HepG2 (cell line): ENCODE results near the gene VIPR1. TPM values are rescaled to one million over a fixed set of nuclear protein-coding genes. Genes with fewer than 3 reads are reported as not detected.

ENCODE experiments used
- ATAC-seq: fragments of 200-7000 bp; cut with Tn5 transposase; 3 replicates; pipeline ENCODE4 v1.9.1; 2020; ENCODE audit warnings: mild to moderate bottlenecking, moderate library complexity
- BruUV-seq: library from RNA; stranded (reverse); fragments of 400-500 nt; replicated peaks from 2 replicates; lab custom pipeline; 2021; lab: Mats Ljungman, UMichigan
- CTCF ChIA-PET: fragments of 300-600 bp; formaldehyde crosslinking; extraction: SDS; loops from one replicate; lab custom pipeline; 2021; ENCODE audit warnings: low total read pairs, inconsistent platforms, low intra/inter-chr PET ratio; lab: Yijun Ruan, JAX
- POLR2A ChIA-PET: fragments of 350-600 bp; sonication (Branson Sonifier 250); formaldehyde crosslinking; loops from one replicate; lab custom pipeline; 2020; ENCODE audit warnings: antibody characterized with exemption, inconsistent platforms; lab: Yijun Ruan, JAX
- DNase-seq: peaks from one replicate; pipeline ENCODE4 v3.0.0-alpha.2; 2015; ENCODE audit warnings: low spot score
- FAIRE-seq: peaks from 3 replicates; lab custom pipeline; 2011; peaks lifted over from hg19 to GRCh38; lab: Jason Lieb, UNC
- H2AFZ ChIP-seq: one replicate; pipeline ENCODE4 v1.6.1; 2011; ENCODE audit warnings: low read length, inconsistent platforms
- H3K27ac ChIP-seq: fragments of 300-600 bp; 3 replicates; pipeline ENCODE4 v1.8.0; 2011; ENCODE audit warnings: mixed run types, mild to moderate bottlenecking, mixed read lengths, low read length, inconsistent platforms; ENCODE audit not compliant: insufficient read depth; ENCODE audit errors: extremely low read length
- H3K27me3 ChIP-seq, 2 experiments: fragments of 200-600 bp in 1 of 2; 2 replicates in 1 of 2; 3 replicates in 1 of 2; pipeline versions ENCODE4 v1.6.0 to v1.8.0; 2011; ENCODE audit warnings: low read length in 2 of 2, mild to moderate bottlenecking in 2 of 2, moderate library complexity in 2 of 2, inconsistent platforms in 1 of 2; ENCODE audit not compliant: insufficient read depth in 2 of 2, control insufficient read depth in 1 of 2
- H3K36me3 ChIP-seq, 2 experiments: fragments of 200-600 bp in 1 of 2; replicated peaks in 1 of 2; 2 replicates in 1 of 2; 3 replicates in 1 of 2; pipeline versions ENCODE4 v1.5.1 to v1.8.0; 2011; ENCODE audit warnings: low read length in 2 of 2, inconsistent platforms in 1 of 2; ENCODE audit not compliant: insufficient read depth in 2 of 2, control insufficient read depth in 1 of 2
- H3K4me1 ChIP-seq: 2 replicates; pipeline ENCODE4 v1.5.1; 2012; ENCODE audit warnings: low read length, inconsistent platforms; ENCODE audit not compliant: insufficient read depth
- H3K4me2 ChIP-seq: 2 replicates; pipeline ENCODE4 v1.6.0; 2011; ENCODE audit warnings: low read depth, low read length, inconsistent platforms
- H3K4me3 ChIP-seq, 3 experiments: fragments of 200-600 bp in 1 of 3; sonication (generic), shearing (Covaris generic) in 1 of 3; replicated peaks in 1 of 3; 2 replicates each; pipeline ENCODE4 v1.5.1; 2011 to 2016; ENCODE audit warnings: low read length in 3 of 3, inconsistent platforms in 2 of 3, low read depth in 2 of 3, mild to moderate bottlenecking in 2 of 3, control low read depth in 1 of 3, mixed read lengths in 1 of 3; ENCODE audit not compliant: insufficient read depth in 1 of 3
- H3K79me2 ChIP-seq: one replicate; pipeline ENCODE4 v1.6.1; 2011; ENCODE audit warnings: low read length, inconsistent platforms; ENCODE audit not compliant: insufficient read depth
- H3K9ac ChIP-seq: 2 replicates; pipeline ENCODE4 v1.6.0; 2011; ENCODE audit warnings: mild to moderate bottlenecking, low read depth, low read length, inconsistent platforms; ENCODE audit not compliant: insufficient read depth
- H3K9me3 ChIP-seq: 2 replicates; pipeline ENCODE4 v1.5.1; 2012; ENCODE audit warnings: mild to moderate bottlenecking, low read length
- H4K20me1 ChIP-seq: 2 replicates; pipeline ENCODE4 v1.6.0; 2011; ENCODE audit warnings: inconsistent platforms, mild to moderate bottlenecking, low read length, moderate library complexity; ENCODE audit not compliant: insufficient read depth
- GTF2F1 ChIP-seq: fragments of 150-350 bp; IDR thresholded peaks from 2 replicates; pipeline ENCODE4 v1.6.1; 2014; ENCODE audit warnings: low read length
- GZF1 ChIP-seq: sonication (generic); formaldehyde crosslinking; IDR thresholded peaks from 2 replicates; pipeline ENCODE4 v1.5.1; 2020; ENCODE audit warnings: mild to moderate bottlenecking, missing genetic modification reagents
- PHF8 ChIP-seq: sonication (generic); formaldehyde crosslinking; IDR thresholded peaks from 2 replicates; pipeline ENCODE4 v1.5.0; 2020; ENCODE audit warnings: missing genetic modification reagents
- PTBP1 ChIP-seq: fragments of 200-400 bp; formaldehyde crosslinking; IDR thresholded peaks from 2 replicates; pipeline ENCODE4 v1.6.1; 2018; ENCODE audit warnings: low read length, low read depth; ENCODE audit not compliant: poor library complexity, severe bottlenecking
- THAP11 ChIP-seq: IDR thresholded peaks from 2 replicates; pipeline ENCODE4 v1.6.1; 2016; ENCODE audit warnings: missing biosample characterization, missing genetic modification reagents
- ZFP36L1 ChIP-seq: sonication (generic); formaldehyde crosslinking; IDR thresholded peaks from 2 replicates; pipeline ENCODE4 v1.8.0; 2022; ENCODE audit warnings: mild to moderate bottlenecking, missing genetic modification reagents, moderate library complexity
- ZNF282 ChIP-seq: fragments of 450-650 bp; IDR thresholded peaks from 2 replicates; pipeline ENCODE4 v1.6.1; 2018; ENCODE audit not compliant: partially characterized antibody
- ZNF652 ChIP-seq: IDR thresholded peaks from 2 replicates; pipeline ENCODE4 v1.6.1; 2016; ENCODE audit warnings: low read depth, borderline replicate concordance
- WGBS: methylation state at CpG from one replicate; pipeline ENCODE4 v1.1.6; 2017; ENCODE audit warnings: low lambda C conversion rate; 5-methylcytosine and 5-hydroxymethylcytosine counted together
- in situ Hi-C: cut with HindIII; loops from 2 replicates; pipeline ENCODE4 v1.10.0; 2017; ENCODE audit warnings: low pct_unique_long_range_greater_than_20kb; ENCODE audit not compliant: extremely low pct_ligation_motif_present
- intact Hi-C: fragments of 100-400 bp; cut with micrococcal nuclease; formaldehyde crosslinking; loops from one replicate; pipeline ENCODE4 v1.10.0; 2022; ENCODE audit not compliant: unreplicated experiment
- polyA plus RNA-seq, 8 experiments: library from polyadenylated mRNA; depleted of rRNA in 3 of 8; stranded (reverse) in 7 of 8; unstranded in 1 of 8; fragments of >200 nt; fragmentation: Illumina TruSeq in 4 of 8; extraction: Trizol in 4 of 8; gene quantifications; 2 replicates each; pipeline versions ENCODE4 v1.2.1 to v1.2.3, GENCODE V29; 2011 to 2016; ENCODE audit warnings: low read depth in 4 of 8, missing spikeins in 1 of 8, mixed read lengths in 1 of 8; ENCODE audit not compliant: insufficient read depth in 1 of 8
- total RNA-seq, 5 experiments: library from RNA; depleted of rRNA; stranded (reverse); fragments of >200 nt; fragmentation: Illumina TruSeq; extraction: Trizol; gene quantifications; 2 replicates each; pipeline ENCODE4 v1.2.3, GENCODE V29; 2016; ENCODE audit warnings: low read depth in 1 of 5
- TF ChIP-seq, protein P1 (sequence below): sonication (generic); formaldehyde crosslinking; IDR thresholded peaks from 2 replicates; pipeline ENCODE4 v1.4.0; 2020; ENCODE audit warnings: low read depth, mild to moderate bottlenecking, missing genetic modification reagents

Gene VIPR1
- total and polyA plus RNA-seq, 2 of the 13 experiments (the other 11 are each of a cell fraction or from before 2014, with no cell fraction given) = 0.04 to 0.11 TPM

DNA sequence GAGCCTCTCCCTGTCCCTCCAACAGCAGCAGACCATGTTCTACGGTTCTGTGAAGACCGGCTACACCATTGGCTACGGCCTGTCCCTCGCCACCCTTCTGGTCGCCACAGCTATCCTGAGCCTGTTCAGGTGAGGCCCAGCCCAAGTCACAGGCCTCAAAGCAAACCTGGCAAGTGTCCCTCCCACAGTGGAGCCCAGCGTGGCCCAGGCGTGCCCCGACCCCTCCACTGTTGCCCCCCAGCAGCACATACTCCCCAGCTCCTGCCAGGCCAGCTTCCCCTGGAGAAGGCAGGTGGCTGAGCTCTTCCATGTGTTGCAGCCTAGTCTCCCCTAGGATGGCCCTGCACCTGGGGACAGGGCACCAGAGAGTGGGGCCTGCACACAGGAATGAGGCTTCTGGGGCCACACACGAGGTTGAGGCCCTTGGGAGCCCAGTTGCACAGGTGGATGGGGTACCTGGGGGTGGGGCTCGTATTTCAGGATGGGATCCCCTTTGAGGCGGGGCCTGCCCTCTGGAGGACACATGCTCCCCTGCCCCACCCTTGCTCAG lies 25.0 kb downstream of the VIPR1 start:
- H4K20me1 ChIP-seq = no peaks in the 10 kb centered on the region
- BruUV-seq = no TSS peak
- in situ Hi-C loops (no loop called here), intact Hi-C loops (no loop called here)
- no peaks in the 10 kb centered on the region for H3K9me3 ChIP-seq
- H3K4me2 ChIP-seq = no peak overlapping the region
- H3K27me3 ChIP-seq = peaks cover 2 to 9% of the 10 kb centered on the region in 2 experiments; a peak in 2 of 5 replicates
- peaks cover 9% of the 10 kb centered on the region for H3K4me1 ChIP-seq
- H2AFZ ChIP-seq = no peak overlapping the region
- ChIA-PET POLR2A (no interaction called here), CTCF (no interaction called here)
- H3K79me2 ChIP-seq = no peaks in the 10 kb centered on the region
- TF ChIP-seq GTF2F1 = no peak
- TF ChIP-seq THAP11 (CRISPR knock-in tag) = no peak
- TF ChIP-seq GZF1 = no peak
- TF ChIP-seq ZNF652 (CRISPR knock-in tag) = no peak
- TF ChIP-seq PTBP1 = no peak
- no peak for TF ChIP-seq ZFP36L1
- TF ChIP-seq ZNF282 = no peak
- TF ChIP-seq, protein P1, sequence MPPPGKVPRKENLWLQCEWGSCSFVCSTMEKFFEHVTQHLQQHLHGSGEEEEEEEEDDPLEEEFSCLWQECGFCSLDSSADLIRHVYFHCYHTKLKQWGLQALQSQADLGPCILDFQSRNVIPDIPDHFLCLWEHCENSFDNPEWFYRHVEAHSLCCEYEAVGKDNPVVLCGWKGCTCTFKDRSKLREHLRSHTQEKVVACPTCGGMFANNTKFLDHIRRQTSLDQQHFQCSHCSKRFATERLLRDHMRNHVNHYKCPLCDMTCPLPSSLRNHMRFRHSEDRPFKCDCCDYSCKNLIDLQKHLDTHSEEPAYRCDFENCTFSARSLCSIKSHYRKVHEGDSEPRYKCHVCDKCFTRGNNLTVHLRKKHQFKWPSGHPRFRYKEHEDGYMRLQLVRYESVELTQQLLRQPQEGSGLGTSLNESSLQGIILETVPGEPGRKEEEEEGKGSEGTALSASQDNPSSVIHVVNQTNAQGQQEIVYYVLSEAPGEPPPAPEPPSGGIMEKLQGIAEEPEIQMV (CRISPR knock-in tag) = no peak
- no peak for TF ChIP-seq PHF8 (CRISPR knock-in tag)
- no peak overlapping the region for H3K27ac ChIP-seq
- no CpG with 5 or more reads among the region's 11 CpGs for WGBS
- H3K36me3 ChIP-seq = no peaks in the 10 kb centered on the region
- DNase-seq (no peak), ATAC-seq (no peak), FAIRE-seq (no peak)
- H3K9ac ChIP-seq = no peak overlapping the region
- no peak overlapping the region for H3K4me3 ChIP-seq
